GM12801 (cell line): ENCODE data around the gene CDH13.

Experiments
- TF ChIP-seq, protein P1 (sequence below): IDR thresholded peaks from one replicate; pipeline ENCODE4 v1.5.1; 2011; ENCODE audit warnings: control low read depth; ENCODE audit not compliant: insufficient read length; ENCODE audit errors: extremely low read depth

The CDH13 gene

DNA sequence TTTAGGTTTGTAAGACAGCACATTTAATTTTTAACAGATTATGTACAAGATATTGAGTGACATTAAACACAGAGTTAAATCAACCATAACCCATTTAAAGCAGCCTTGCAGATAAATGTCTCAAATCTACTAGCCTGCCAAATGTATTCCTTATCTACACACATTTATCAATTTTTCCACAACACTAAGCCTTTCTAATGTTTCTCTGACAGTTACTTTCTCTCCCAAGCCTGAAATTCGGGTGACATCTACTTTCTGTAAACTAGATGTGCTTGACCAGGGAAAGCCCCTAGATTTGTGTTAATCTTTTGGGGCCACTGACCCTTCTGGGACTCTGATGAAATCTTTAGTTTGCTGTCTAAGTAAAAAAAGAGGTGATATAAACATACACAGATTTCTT, 69.0 kb downstream of the CDH13 start:
- TF ChIP-seq, protein P1, sequence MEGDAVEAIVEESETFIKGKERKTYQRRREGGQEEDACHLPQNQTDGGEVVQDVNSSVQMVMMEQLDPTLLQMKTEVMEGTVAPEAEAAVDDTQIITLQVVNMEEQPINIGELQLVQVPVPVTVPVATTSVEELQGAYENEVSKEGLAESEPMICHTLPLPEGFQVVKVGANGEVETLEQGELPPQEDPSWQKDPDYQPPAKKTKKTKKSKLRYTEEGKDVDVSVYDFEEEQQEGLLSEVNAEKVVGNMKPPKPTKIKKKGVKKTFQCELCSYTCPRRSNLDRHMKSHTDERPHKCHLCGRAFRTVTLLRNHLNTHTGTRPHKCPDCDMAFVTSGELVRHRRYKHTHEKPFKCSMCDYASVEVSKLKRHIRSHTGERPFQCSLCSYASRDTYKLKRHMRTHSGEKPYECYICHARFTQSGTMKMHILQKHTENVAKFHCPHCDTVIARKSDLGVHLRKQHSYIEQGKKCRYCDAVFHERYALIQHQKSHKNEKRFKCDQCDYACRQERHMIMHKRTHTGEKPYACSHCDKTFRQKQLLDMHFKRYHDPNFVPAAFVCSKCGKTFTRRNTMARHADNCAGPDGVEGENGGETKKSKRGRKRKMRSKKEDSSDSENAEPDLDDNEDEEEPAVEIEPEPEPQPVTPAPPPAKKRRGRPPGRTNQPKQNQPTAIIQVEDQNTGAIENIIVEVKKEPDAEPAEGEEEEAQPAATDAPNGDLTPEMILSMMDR = no peak

DNA sequence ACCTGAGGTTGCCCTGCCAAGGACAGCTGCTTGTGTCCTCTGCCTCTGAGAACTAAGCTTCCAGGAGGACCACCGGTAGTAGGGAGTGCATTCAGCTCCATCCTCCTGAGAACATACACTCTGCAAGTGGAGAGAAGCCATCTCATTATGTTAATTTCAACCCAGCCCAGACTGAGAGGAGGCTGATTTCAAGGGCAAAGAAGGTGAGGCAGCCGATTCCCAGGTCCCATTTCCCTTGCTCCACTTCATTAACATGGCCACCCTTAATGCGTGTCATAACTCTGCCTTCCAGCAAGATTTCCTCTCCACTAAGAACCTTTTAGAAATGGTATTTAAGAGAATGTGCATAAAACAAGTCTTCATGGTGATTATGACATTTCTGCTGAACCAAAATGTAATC, 72.5 kb downstream of the CDH13 start:
- TF ChIP-seq, protein P1 = no peak

DNA sequence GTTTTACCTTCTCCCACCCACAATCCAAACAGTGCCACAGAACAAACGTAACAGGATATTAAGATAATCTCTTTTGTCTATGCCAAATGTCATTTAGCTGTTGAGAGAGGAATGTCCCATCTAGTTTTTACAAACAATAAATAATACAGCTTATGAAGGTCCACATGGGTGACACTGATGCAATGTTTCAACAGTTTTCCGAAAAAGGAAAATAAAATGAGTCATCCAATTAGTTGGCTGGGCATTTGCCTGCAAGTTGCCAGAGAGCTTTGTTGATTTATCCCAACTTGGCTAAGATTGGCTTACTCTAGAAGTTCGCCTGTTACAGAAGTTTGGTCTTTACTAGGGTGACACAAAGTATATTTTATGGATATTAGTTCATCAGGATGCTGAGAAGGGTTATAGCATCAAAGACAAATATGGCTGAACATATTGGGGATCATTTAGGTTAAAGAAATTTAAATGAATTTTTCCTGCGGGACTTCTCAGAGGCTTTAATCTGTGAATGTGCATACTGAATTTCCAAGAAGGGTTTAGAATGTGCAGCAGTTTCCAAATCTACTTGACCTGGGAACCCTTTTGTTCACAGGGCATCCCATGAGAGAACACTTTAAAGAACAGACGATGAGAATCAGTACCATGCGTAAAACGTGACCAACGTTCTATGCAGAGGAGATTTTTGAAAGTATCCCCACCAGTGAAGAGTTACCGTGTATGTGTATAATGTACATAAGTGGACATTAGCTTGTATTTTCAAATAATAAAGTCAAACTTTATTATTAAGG, 73.1 kb downstream of the CDH13 start:
- TF ChIP-seq, protein P1 = no peak

DNA sequence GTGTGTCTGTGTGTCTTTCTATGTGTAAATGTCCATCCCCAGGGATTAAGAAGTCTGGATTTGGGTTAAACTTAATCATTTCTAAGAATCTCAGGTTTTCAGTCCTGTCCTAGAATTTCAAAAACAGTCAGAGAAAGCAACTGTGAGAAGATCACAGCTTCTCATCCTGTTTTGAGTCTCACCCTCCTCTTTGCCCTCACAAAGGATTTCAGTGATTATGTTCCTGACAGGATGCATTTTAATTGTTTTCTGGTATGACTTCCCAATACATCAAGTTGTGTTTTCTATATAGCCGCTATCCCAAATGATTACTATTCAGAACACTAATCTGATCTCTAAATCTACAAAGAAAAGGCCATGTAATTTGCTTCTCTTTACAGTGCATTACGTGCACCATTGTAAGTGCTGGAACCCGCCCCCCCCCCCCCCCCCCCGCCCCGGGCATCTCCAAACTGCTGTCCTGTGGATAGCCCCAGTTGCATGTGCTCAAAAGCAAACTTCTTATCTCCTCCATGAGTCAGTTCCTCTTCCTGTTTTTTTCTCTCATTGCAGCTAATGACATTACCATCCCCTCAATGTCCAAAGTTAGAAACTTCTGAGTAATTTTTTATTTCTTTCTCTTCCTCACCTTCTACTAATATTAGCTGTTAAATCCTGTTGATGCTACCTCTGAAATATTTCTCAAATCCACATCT, 73.9 kb downstream of the CDH13 start:
- TF ChIP-seq, protein P1 = no peak

DNA sequence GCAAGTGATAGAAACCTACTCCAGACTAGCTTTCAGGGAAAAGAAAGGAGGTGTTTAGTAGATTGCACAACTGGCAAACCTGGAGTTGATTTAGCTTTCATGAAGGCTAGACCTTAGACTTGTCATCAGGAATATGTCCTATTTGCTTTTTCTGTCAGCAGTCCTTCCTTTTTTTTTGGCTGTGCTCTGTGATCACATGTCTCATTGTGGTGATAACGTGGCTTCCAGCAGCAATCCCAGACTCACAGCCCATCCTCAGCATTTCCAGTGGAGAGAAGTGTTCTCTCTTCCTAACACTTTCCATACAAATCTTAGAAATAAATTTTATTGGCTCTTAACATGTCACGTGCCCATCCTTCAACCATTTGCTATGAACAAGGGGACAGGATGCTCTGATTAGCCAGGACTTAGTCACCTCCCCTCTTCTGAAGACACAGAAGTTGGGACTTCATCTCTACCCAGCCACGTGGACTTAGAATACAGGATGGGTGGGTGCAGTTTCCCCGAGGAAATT, 74.7 kb downstream of the CDH13 start:
- TF ChIP-seq, protein P1 = no peak

DNA sequence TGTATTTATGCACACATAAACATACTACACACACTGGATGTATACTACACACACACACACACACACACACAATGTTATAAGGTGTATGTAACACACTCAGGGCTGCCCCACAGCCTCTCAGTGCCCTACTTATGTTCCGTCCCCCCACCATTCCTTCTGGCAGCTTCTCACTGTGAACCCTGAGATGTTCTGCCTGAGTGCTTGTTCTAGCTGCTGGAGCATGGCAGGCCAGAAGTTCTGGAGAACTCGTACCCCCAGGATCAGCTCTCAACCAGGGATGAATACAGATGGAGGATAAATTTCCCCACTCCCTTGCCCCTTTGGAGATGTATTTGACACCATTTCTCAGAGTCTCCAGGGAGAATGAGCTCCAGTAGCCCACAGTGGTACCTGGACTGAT, 76.4 kb downstream of the CDH13 start:
- TF ChIP-seq, protein P1 = no peak

DNA sequence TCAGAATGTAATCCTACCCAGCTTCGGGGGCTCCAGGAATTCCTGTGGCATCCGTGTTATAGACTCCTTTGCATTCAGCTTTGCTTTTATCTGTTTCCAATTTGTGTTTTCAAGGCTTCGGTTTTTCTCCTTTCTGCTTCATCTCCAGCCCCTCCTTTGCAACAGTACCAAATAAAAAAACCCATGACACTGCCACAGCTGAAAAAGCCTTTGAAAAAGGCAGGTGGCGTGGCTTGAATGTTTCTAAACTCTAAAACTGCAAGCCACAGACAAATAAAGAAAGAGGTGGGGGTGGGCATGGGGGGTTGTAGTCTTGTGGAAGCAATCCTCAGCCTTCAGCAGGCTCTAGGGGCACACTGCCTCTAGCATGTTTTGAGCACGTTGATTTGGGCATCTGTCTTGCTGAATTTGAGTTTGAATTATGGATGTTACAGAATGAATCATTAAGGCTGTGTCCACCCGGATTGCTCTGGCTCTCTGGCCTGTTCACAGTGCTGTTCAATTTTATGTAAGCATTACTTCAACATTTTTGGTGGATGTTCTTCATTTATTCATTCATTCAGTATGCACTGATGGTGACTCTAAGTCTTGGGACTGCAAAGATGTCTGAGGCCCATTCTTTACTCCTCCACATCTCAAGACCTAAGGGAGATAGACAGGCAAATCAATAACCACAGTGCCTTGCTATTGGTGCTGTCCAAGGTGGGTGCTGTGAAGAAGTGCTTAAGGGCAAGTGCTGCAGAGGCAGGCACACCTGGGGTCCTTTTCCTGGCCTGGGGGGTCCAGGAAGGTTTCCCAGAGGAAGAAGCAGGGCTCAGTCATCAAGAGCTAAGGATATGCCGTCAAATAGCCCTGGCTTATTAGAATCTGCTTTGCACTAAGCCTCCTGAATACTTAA, 77.4 kb downstream of the CDH13 start:
- TF ChIP-seq, protein P1 = no peak
